ENCODE measurements around the gene SLC25A18. TPM values are rescaled to one million over a fixed set of nuclear protein-coding genes. Genes with fewer than 3 reads are reported as not detected.
"Not testable (repeated sequence)": the region's sequence is repeated elsewhere in the genome, so short reads cannot be mapped to it uniquely, and the experiment has no call there.

Gene SLC25A18
- total RNA-seq, 1 donor from 2014 or later = not detected

GRCh38 chr22:17552737-17553136 is 10.6 kb upstream of the SLC25A18 start:
- no peak for TF ChIP-seq CTCF (IDR thresholded peaks at IDR 0.05)
- no peaks in the 10 kb centered on the region for H3K36me3 Mint-ChIP-seq (ENCODE audit: low read depth)
- no peaks in the 10 kb centered on the region for H3K27me3 Mint-ChIP-seq (ENCODE audit: low read depth)
- DNase-seq (ENCODE audit: low spot score) = no peak
- peaks cover 3% of the 10 kb centered on the region for H3K4me1 Mint-ChIP-seq (ENCODE audit: low read depth)
- no peaks in the 10 kb centered on the region for H3K9me3 Mint-ChIP-seq (ENCODE audit: low read depth)
- no peak overlapping the region for H3K27ac Mint-ChIP-seq (ENCODE audit: unreplicated experiment)
- H3K4me3 Mint-ChIP-seq (ENCODE audit: unreplicated experiment) = no peak overlapping the region

GRCh38 chr22:17554814-17555213 is 8.5 kb upstream of the SLC25A18 start:
- Mint-ChIP-seq H3K27ac (ENCODE audit: unreplicated experiment) (no peak overlapping the region), H3K4me1 (ENCODE audit: low read depth) (peaks cover 3% of the 10 kb centered on the region)

GRCh38 chr22:17559188-17559587 is 4.1 kb upstream of the SLC25A18 start:
- Mint-ChIP-seq H3K4me1 (ENCODE audit: low read depth) (peaks cover 13% of the 10 kb centered on the region), H3K9me3 (ENCODE audit: low read depth) (no peaks in the 10 kb centered on the region), H3K4me3 (ENCODE audit: unreplicated experiment) (no peak overlapping the region), H3K36me3 (ENCODE audit: low read depth) (no peaks in the 10 kb centered on the region), H3K27ac (ENCODE audit: unreplicated experiment) (no peak overlapping the region), H3K27me3 (ENCODE audit: low read depth) (no peaks in the 10 kb centered on the region)
- TF ChIP-seq CTCF (IDR thresholded peaks at IDR 0.05) = no peak
- no peak for DNase-seq (ENCODE audit: low spot score)

More at GRCh38 chr22:17554814-17555213, 8.5 kb upstream of the SLC25A18 start:
- no peaks in the 10 kb centered on the region for H3K36me3 Mint-ChIP-seq (ENCODE audit: low read depth)
- no peak for DNase-seq (ENCODE audit: low spot score)
- H3K27me3 Mint-ChIP-seq (ENCODE audit: low read depth) = no peaks in the 10 kb centered on the region
- no peaks in the 10 kb centered on the region for H3K9me3 Mint-ChIP-seq (ENCODE audit: low read depth)
- H3K4me3 Mint-ChIP-seq (ENCODE audit: unreplicated experiment) = no peak overlapping the region
- no peak for TF ChIP-seq CTCF (IDR thresholded peaks at IDR 0.05)

- Mint-ChIP-seq H3K36me3 (ENCODE audit: low read depth) (no peaks in the 10 kb centered on the region), H3K27me3 (ENCODE audit: low read depth) (no peaks in the 10 kb centered on the region), H3K4me1 (ENCODE audit: low read depth) (peaks cover 13% of the 10 kb centered on the region), H3K9me3 (ENCODE audit: low read depth) (no peaks in the 10 kb centered on the region), H3K4me3 (ENCODE audit: unreplicated experiment) (no peak overlapping the region), H3K27ac (ENCODE audit: unreplicated experiment) (no peak overlapping the region)
- no peak for TF ChIP-seq CTCF (IDR thresholded peaks at IDR 0.05)
- no peak for DNase-seq (ENCODE audit: low spot score)
Observed at GRCh38 chr22:17563936-17564391, 666 bp downstream of the SLC25A18 start.

- not testable (repeated sequence) for H3K36me3 Mint-ChIP-seq (ENCODE audit: low read depth); H3K27me3 Mint-ChIP-seq (ENCODE audit: low read depth); DNase-seq (ENCODE audit: low spot score); H3K4me3 Mint-ChIP-seq (ENCODE audit: unreplicated experiment); H3K9me3 Mint-ChIP-seq (ENCODE audit: low read depth); H3K27ac Mint-ChIP-seq (ENCODE audit: unreplicated experiment)
- H3K4me1 Mint-ChIP-seq (ENCODE audit: low read depth) = peaks cover 33% of the 10 kb centered on the region
Observed at GRCh38 chr22:17566016-17566687, 2.9 kb downstream of the SLC25A18 start.

GRCh38 chr22:17566776-17567175 is 3.5 kb downstream of the SLC25A18 start:
- TF ChIP-seq CTCF (IDR thresholded peaks at IDR 0.05) = no peak
- H3K36me3 Mint-ChIP-seq (ENCODE audit: low read depth) = no peaks in the 10 kb centered on the region
- H3K4me1 Mint-ChIP-seq (ENCODE audit: low read depth) = peaks cover 38% of the 10 kb centered on the region
- no peak overlapping the region for H3K27ac Mint-ChIP-seq (ENCODE audit: unreplicated experiment)
- no peaks in the 10 kb centered on the region for H3K27me3 Mint-ChIP-seq (ENCODE audit: low read depth)
- H3K9me3 Mint-ChIP-seq (ENCODE audit: low read depth) = no peaks in the 10 kb centered on the region
- H3K4me3 Mint-ChIP-seq (ENCODE audit: unreplicated experiment) = no peak overlapping the region
- DNase-seq (ENCODE audit: low spot score) = no peak
